ENCODE results near the gene SMPX.

SMPX gene

GRCh38 chrX:21744721-21745120 is 13.2 kb downstream of the SMPX start:
- DNase-seq: no peak

- no peak for DNase-seq
Observed at GRCh38 chrX:21744060-21744459, 13.9 kb downstream of the SMPX start.

DNA sequence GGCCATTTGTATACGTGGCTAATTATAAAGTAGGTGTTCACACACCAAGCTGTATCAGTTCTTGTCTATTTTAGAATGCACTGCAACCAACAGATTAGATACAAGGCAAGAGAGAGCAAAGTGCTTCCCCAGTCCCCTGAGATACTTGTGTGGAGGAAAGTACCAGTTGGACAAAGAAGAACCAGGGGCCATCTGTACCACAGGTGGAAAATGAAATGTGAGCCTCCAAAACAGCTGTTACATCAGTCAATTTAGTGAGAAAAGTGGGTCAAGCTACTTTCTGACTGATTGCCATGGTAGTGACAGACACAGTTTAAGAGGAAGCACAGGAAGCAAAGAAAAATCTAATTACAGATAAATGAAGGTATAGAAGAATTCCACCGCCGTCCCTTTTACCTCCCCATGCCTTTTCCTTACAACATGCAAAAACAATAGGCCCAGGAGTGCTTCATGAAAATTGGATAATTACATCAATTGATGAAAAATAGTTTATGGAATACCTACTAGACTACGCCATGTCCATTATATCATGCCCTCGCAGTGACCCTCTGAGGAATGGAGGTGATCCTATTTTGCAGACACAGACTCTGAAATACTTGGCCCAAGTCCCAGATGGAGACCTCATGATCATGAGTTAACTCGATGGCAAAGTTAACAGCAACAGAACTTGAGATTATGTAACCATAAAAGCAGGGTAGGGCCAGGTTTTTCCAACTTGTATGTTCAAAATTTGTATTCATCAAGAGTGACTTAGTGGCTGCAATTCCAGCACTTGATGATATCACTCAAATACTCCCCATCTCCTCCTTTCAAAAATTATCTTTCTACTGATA is 15.8 kb downstream of the SMPX start:
- no peak for DNase-seq

DNA sequence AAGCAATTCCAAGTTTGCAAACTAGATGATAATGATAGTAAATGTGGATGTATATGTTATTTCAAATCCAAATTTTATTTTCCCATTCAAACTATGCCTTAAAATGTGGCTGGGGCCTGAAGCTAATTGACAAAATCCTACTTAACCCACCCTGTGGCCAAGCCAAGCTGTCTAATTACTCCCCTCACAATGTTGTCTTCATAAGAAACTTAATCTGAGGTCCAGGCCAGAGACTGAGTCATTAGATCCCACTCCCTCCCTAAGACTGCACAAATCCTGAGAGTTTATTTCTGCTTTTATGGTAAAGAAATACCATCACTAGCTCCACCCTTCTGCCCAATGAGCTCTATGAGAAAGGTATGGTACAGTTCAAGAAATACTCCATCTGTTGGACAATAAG is 16.6 kb downstream of the SMPX start:
- no peak for DNase-seq

- DNase-seq: peak in 1 of 56 donors; percentile 4
Observed at GRCh38 chrX:21740329-21741274, 17.3 kb downstream of the SMPX start.

DNA sequence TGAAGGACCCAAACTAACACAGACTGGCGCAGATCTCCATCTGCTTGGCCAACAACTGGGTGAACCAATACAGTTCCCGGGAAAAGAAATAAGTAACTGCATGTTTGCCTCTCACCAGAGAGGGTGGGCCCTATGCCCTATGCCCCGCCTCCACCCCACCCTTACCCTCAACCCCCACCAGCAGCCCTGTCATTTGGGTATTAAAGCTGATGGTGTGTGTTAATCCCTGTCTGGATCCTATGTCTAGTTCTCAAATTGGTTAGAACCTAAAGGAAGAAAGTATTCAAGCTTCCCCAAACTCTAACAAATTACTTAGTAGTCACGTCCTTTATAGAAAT is 19.0 kb downstream of the SMPX start:
- DNase-seq: no peak

- no peak for DNase-seq
Observed at GRCh38 chrX:21738210-21738949, 19.5 kb downstream of the SMPX start.

GRCh38 chrX:21735768-21736127 is 22.2 kb downstream of the SMPX start:
- DNase-seq: no peak

DNA sequence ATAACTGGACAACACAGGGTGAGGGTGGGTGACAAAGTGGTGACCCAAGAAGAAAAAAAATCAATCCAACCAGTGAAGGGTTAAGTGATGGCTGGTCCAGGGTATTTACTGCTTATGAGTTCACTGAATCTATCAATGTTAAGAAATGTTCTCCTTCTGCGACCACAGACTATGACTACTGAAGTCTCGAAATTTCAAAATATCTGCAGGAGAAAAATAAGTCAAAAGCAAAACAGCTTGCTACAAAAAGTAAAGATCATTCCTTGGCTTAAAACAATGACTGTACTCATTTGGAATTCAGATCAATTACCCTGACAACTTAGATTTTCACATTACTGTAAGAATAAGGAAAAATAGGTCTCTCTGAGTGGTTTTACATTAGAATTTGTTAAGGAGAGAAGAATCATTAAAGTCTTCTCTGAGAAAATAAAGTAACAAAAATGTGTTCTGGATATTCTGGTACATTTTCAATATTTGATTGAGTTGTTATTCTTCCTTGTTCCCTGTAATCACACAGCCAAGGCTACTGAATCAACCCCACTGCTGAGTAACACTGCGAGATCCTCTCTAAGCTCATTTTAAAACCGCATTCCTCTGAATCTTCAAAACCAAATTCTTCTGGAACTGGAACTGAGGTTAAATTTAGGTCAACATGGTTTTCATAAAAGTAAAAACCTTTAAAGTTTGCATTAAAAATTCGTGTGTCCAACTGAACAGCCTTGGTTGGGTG is 22.7 kb downstream of the SMPX start:
- no peak for DNase-seq

- DNase-seq: no peak
Observed at GRCh38 chrX:21734175-21734574, 23.7 kb downstream of the SMPX start.

DNA sequence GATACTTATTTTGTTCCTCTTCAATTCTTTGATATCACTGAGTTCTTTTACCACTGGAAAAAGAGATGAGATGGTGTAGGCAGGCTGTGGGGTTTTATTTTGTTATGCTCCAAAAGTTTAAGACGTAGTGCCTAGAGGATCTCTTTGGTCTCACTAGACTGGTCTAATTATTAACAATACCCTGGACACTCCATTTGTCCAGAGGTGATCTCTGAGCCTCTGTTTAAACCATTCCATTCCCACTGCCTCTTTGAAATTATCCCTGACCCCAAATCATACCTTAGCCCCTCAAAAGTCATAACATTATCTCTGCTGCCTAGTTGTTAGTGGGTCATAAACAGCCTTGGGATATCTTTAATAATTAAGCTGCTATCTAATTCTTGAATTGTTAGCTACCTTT is 24.2 kb downstream of the SMPX start:
- no peak for DNase-seq

DNA sequence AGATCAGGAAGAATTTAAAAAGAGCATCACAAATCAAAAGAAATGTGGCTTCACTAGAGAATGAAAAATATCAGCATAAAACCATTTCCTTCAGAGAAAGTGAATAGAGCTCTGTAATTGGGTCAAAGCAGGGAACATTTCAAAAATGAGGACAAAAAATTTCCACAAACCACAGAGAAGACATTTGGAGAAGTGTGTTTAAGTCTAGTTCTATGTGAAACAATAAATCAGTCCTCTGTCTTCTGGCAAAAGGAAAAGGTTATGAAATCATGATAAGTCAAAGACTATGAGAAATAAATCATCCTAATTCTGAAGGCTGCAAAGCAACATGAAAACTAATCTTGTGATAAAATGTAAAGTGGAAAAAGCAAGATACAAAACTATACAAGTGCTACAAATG is 27.9 kb downstream of the SMPX start:
- no peak for DNase-seq

DNA sequence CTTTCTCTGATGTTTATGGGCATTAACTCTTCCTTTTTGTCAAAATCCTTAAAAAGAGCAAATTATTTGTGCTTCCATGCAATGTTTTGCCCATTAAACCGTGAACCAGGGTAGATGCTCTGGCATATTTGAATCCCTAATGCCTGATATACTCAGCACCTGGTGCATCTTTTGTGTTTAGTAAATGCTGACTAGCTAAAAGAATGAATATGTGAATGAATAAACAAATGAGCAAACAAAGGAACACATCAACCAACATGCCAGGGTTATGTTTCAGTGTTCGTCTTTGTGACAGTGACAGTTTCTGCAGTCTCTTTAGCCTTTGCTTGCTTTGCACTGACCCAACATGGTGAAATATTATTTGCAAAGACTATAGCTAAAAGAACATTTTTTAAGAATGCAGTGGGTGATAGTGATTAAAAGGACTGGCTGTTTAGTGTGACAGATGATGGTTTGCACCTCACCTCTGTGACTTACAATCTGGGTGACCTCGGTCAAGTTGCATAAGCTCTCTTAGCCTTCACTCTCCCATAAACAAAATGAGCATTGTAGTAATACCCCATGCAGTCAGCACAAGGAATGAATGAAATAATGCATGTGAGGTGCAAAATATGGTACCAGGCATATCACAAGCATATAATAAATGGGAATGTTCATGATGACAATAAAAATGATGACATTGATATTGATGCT is 29.5 kb downstream of the SMPX start:
- no peak for DNase-seq

- no peak for DNase-seq
Observed at GRCh38 chrX:21725916-21726315, 32.0 kb downstream of the SMPX start.

- DNase-seq: no peak
Observed at GRCh38 chrX:21725496-21725895, 32.4 kb downstream of the SMPX start.

- no peak for DNase-seq
Observed at GRCh38 chrX:21723814-21724213, 34.1 kb downstream of the SMPX start.

DNA sequence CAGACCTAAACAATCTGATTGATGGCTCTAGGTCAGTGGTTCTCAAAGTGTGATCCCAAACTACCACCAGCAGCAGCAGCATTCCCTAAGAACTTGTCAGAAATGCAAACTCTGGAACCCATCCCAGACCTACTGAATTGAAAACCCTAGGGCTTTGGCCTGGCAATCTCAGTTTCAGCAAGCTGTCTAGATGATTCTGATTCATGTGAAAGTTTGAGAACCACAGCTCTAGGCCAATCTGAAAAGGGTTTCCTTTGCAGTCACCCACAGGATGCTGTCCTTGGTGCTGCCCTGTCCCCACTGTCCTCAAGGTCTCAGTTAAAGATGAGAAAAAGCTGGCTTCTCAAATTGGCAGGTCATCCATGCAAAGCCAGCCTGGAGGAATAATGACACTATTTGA is 34.8 kb downstream of the SMPX start:
- no peak for DNase-seq

GRCh38 chrX:21721195-21721594 is 36.7 kb downstream of the SMPX start:
- DNase-seq: no peak

- DNase-seq: no peak
Observed at GRCh38 chrX:21718575-21718974, 39.3 kb downstream of the SMPX start.

DNA sequence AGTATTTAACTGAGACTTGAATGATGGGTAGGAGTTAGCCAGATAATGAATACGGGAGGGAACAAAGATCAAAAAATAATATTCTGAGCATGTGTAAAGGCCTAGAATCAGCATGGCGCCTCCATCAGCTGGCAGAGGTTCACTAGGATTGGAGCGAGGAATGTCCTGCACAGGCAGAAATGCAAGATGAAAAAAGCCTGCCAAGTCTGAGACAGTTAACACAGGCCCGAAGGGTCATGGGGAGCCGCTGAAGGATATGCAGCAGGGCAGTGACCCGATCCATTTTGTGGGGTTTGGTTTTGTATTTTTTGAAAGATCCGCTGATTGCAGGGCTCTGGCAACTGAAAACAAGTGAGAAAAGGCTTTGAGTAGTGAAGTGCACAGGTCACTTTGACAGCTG is 40.1 kb downstream of the SMPX start:
- DNase-seq: no peak

- no peak for DNase-seq
Observed at GRCh38 chrX:21715825-21716224, 42.1 kb downstream of the SMPX start.

Measured in amygdala (tissue), 56 donors.